GOT3 (cell line): ENCODE results near the gene KDF1.
"Not testable (repeated sequence)": the region's sequence is repeated elsewhere in the genome, so short reads cannot be mapped to it uniquely, and the experiment has no call there.

Experiments
- DNase-seq: peaks from one replicate; lab custom pipeline; 2025; ENCODE audit warnings: mixed read lengths; lab: John Stamatoyannopoulos, UW

Gene KDF1

GRCh38 chr1:26953374-26953773, 6.9 kb downstream of the KDF1 start:
- DNase-seq, result no peak

GRCh38 chr1:26951821-26952497, 8.3 kb downstream of the KDF1 start:
- DNase-seq, result no peak

GRCh38 chr1:26951216-26951615, 9.1 kb downstream of the KDF1 start:
- DNase-seq, result no peak

GRCh38 chr1:26950602-26951001, 9.7 kb downstream of the KDF1 start:
- DNase-seq, result no peak

- no peak for DNase-seq
Measured at GRCh38 chr1:26949926-26950319, 10.3 kb downstream of the KDF1 start.

GRCh38 chr1:26949266-26949925, 10.9 kb downstream of the KDF1 start:
- no peak for DNase-seq

GRCh38 chr1:26948725-26949057, 11.6 kb downstream of the KDF1 start:
- not testable (repeated sequence) for DNase-seq

- DNase-seq, result no peak
Measured at GRCh38 chr1:26946270-26946669, 14.0 kb downstream of the KDF1 start.

GRCh38 chr1:26945728-26946127, 14.5 kb downstream of the KDF1 start:
- DNase-seq, result no peak

GRCh38 chr1:26945138-26945537, 15.1 kb downstream of the KDF1 start:
- no peak for DNase-seq

GRCh38 chr1:26942656-26943055, 17.6 kb downstream of the KDF1 start:
- no peak for DNase-seq

- DNase-seq, result no peak
Measured at GRCh38 chr1:26941311-26941710, 19.0 kb downstream of the KDF1 start.

- no peak for DNase-seq
Measured at GRCh38 chr1:26938659-26939025, 21.6 kb downstream of the KDF1 start.

GRCh38 chr1:26938004-26938658, 22.1 kb downstream of the KDF1 start:
- no peak for DNase-seq

- DNase-seq, result no peak
Measured at GRCh38 chr1:26936823-26937222, 23.4 kb downstream of the KDF1 start.

- no peak for DNase-seq
Measured at GRCh38 chr1:26932531-26932930, 27.7 kb downstream of the KDF1 start.

GRCh38 chr1:26923711-26924110, 36.6 kb downstream of the KDF1 start:
- DNase-seq, result no peak

GRCh38 chr1:26922901-26923300, 37.4 kb downstream of the KDF1 start:
- no peak for DNase-seq

- no peak for DNase-seq
Measured at GRCh38 chr1:26922431-26922729, 37.9 kb downstream of the KDF1 start.

GRCh38 chr1:26921540-26922430, 38.5 kb downstream of the KDF1 start, which contains the start of gene NUDC:
NUDC (plus strand) TSS chr1:26921743; CDS start chr1:26921849, 106 bp downstream.
- peak; percentile 80 for DNase-seq

GRCh38 chr1:26921126-26921539, 39.1 kb downstream of the KDF1 start:
- DNase-seq, result no peak

- DNase-seq, result no peak
Measured at GRCh38 chr1:26915204-26915842, 44.9 kb downstream of the KDF1 start.
